HG03025 (cell line): ENCODE results near the gene PRDM2.

ENCODE experiments used
- ATAC-seq: cut with Tn5 transposase; IDR thresholded peaks from one replicate; pipeline ENCODE4 v1.9.1; 2021; ENCODE audit warnings: mild to moderate bottlenecking, moderate library complexity; ENCODE audit not compliant: unreplicated experiment, low FRiP score

The PRDM2 gene

GRCh38 chr1:13786541-13786940, 86.6 kb downstream of the PRDM2 start:
- no peak for ATAC-seq

GRCh38 chr1:13788795-13789194, 88.8 kb downstream of the PRDM2 start:
- ATAC-seq: no peak

- ATAC-seq: no peak
Measured at GRCh38 chr1:13790290-13791030, 90.5 kb downstream of the PRDM2 start.

- no peak for ATAC-seq
Measured at GRCh38 chr1:13792419-13792818, 92.4 kb downstream of the PRDM2 start.

- no peak for ATAC-seq
Measured at GRCh38 chr1:13793088-13793730, 93.2 kb downstream of the PRDM2 start.

DNA sequence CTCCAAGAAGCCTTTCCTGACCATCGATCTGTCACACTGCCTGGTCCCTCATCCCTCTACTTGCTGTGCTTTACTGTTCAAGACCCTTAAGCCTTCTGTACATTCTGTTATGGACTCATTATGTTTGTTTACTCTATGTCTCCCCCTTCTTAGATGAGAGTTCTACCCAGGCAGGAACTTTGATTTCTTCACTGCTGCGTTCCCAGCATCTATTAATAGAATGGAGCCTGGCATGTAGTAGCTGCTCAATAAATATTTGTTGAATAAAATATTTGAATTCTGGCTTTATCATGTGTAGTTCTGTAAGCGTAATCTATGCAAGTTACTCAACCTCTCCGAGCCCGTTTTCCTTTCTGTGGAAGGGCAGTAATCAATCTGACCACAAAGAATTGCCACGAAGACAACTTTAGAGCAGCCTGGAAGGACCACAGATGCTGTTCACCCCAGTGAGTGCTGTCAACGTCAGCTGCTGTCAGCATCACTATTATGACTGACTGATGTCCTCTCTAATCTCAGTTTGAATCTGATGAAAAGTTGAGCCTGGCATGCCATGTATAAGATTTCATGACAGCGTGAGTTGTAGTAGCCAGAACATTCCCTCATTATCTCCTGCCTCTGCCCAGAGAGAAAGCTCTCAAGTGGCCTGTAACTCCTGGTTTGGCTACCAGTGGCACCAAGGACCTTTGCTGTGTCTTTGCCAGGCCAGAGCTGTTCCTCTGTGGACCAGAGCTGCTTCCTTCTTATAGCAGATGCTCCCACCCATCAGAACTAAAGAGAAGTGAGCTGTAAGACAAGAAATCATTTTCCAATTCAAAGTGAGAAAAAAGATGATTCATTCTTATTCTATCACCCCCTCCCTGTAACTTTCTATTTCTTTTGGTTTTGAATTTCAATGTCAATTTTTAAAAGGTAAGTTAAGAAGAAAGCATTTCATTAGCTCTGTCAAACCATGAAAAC, 94.5 kb downstream of the PRDM2 start:
- ATAC-seq: no peak

GRCh38 chr1:13797397-13797796, 97.4 kb downstream of the PRDM2 start:
- no peak for ATAC-seq

GRCh38 chr1:13798120-13798519, 98.1 kb downstream of the PRDM2 start:
- ATAC-seq: no peak

GRCh38 chr1:13799502-13800283, 99.7 kb downstream of the PRDM2 start:
- ATAC-seq: no peak

- ATAC-seq: no peak
Measured at GRCh38 chr1:13801232-13801631, 101.2 kb downstream of the PRDM2 start.

DNA sequence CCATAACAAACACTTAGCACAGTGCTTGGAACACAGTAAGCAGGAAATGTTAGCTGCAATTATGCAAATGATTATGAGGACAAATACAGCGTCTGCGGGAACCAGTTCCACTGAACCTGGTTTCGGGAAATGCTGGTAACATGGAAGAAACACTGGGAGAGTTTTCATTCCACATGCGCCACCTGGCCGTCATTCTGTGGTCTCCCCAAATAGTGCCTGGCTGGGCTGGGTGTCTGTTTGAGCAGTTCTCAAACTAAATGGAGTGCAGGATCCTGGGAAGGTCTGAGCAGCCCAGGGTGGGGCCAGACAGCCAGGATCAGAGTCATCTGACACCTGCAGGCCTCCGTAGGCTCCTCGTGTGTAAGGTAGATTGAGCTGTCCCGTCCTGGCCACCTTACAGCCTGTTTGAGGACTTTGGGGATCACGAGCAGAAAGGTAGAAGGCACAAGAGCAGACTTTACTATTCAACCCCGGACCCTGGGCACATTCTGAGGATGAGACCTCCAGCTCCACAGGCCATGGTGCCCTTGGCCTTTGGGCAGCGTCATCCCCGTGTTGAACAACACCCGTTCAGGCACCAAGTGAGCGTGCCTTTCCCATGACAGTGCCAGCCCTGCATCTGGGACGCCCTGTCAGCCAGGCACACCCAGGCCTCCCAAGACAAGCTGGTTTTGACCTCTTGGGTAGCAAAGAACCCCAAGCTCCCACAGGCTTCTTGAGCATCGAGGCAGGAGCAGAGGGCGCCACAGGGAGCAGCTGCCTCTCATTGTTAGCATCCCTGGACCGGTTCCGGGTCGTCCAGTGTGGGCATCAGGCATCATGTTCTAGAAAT, 101.9 kb downstream of the PRDM2 start:
- ATAC-seq: no peak

DNA sequence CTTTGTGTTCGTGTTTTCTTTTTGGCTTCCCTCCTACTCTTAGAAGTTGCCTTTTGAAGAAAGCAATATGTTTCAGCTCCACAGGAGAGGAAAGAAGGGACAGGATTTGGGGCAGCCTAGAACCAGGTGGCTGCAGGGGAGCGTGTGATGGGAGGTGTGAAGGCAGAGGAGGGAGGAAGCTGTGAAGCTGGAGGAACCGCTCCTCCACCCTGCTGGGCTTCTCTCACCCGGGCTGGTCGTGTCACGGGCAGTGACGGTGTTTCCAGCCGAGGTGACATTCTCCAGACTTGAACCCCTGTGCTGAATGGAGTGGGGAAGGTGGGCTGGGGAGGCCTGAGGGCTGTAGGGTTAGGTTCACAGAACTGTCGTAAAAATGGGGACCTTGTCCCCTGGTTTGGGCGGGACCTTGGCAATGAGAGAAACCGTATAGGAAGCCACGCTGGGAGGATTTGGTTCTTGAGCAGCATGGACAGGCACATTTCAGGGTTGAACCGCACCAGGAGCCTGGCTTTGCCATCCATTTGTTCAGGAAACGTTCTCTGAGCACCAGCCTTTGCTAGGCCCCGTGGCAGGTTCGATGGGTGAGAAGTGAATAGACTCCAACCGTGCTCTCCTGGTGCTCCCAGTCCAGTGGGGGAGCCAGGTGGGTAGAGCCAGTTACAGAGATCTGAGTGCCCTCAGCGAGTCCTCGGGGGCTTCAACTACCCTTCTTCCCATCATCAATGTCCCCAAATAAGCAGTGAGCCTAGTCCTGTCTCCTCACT, 103.0 kb downstream of the PRDM2 start:
- no peak for ATAC-seq

GRCh38 chr1:13803546-13804239, 103.7 kb downstream of the PRDM2 start:
- no peak for ATAC-seq

- ATAC-seq: no peak
Measured at GRCh38 chr1:13804240-13804633, 104.2 kb downstream of the PRDM2 start.

DNA sequence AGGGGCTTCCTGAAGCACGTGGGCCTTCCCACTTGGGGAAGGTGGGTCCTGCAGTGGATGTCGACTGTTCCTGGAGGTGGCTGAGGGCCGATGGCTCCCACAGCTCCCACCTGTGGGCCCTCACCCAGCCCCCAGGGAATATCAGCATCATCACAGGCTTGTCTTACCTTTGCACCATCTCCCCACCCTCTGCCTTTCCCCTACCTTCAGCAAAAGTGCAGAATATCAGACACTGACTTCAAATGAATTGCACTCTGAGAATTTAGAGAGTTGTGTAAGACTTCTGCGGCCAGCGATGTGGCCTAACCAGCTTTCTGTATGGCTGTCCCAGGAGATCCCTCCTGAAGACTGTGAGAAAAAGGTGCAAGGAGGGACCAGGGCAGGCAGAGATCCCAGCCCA, 105.4 kb downstream of the PRDM2 start:
- no peak for ATAC-seq

DNA sequence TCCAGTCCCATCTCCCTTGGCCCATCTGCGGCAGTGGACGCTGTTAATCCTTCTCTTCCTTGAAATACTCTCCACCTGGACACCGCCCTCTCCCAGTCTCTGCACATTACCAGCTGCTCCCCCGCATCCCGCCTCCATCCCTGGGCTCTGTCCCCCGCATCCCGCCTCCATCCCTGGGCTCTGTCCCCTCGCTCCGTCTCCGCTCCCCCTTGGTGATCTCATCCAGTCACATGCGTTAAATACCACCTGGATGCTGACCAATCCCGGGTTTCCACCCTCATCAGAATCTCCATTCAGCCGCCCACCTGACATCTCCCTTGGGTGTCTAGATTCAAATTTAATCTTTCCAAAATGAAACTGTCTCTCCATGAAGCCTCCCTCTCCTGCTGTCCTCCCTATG, 106.1 kb downstream of the PRDM2 start:
- no peak for ATAC-seq

GRCh38 chr1:13807209-13807608, 107.2 kb downstream of the PRDM2 start:
- no peak for ATAC-seq

- ATAC-seq: no peak
Measured at GRCh38 chr1:13808729-13809131, 108.7 kb downstream of the PRDM2 start.
